SK-N-SH treated with all-trans-retinoic acid at 6 μM for 48 hours (cell line): ENCODE results near the gene TAAR5.

Experiments used
- ARNTL ChIP-seq: fragments of 450-650 bp; formaldehyde crosslinking; IDR thresholded peaks from 2 replicates; pipeline ENCODE4 v1.5.0; 2020; ENCODE audit warnings: low read depth, mild to moderate bottlenecking, moderate library complexity, borderline replicate concordance
- ESRRG ChIP-seq: fragments of 250-450 bp; sonication (Bioruptor Pico); IDR thresholded peaks from 2 replicates; pipeline ENCODE4 v1.6.1; 2021; ENCODE audit warnings: mild to moderate bottlenecking
- GLIS3 ChIP-seq: fragments of 250-450 bp; sonication (Bioruptor Pico); IDR thresholded peaks from 2 replicates; pipeline ENCODE4 v1.5.0; 2020; ENCODE audit warnings: mild to moderate bottlenecking, moderate library complexity
- ISL1 ChIP-seq: fragments of 250-450 bp; sonication (Bioruptor Pico); IDR thresholded peaks from 2 replicates; pipeline ENCODE4 v2.1.2; 2022; ENCODE audit warnings: mild to moderate bottlenecking, moderate library complexity
- PATZ1 ChIP-seq: fragments of 250-450 bp; sonication (Bioruptor Pico); IDR thresholded peaks from 2 replicates; pipeline ENCODE4 v1.8.0; 2020; ENCODE audit warnings: mild to moderate bottlenecking, moderate library complexity, borderline replicate concordance
- RARB ChIP-seq: fragments of 250-450 bp; sonication (Bioruptor Pico); IDR thresholded peaks from 2 replicates; pipeline ENCODE4 v1.8.0; 2021; ENCODE audit warnings: mild to moderate bottlenecking, moderate library complexity
- TCF4 ChIP-seq: fragments of 250-450 bp; sonication (Bioruptor Pico); IDR thresholded peaks from 2 replicates; pipeline ENCODE4 v1.8.0; 2021; ENCODE audit warnings: mild to moderate bottlenecking, moderate library complexity, borderline replicate concordance
- ZFP3 ChIP-seq: fragments of 250-450 bp; sonication (Bioruptor Pico); IDR thresholded peaks from 2 replicates; pipeline ENCODE4 v1.5.0; 2020; ENCODE audit warnings: mild to moderate bottlenecking, moderate library complexity
- ZFP30 ChIP-seq: fragments of 450-650 bp; formaldehyde crosslinking; IDR thresholded peaks from 2 replicates; pipeline ENCODE4 v1.5.0; 2022; ENCODE audit warnings: mild to moderate bottlenecking, moderate library complexity
- ZNF565 ChIP-seq: fragments of 450-650 bp; formaldehyde crosslinking; conservative IDR thresholded peaks from 2 replicates; pipeline ENCODE4 v1.5.0; 2020; ENCODE audit warnings: low read depth, mild to moderate bottlenecking, moderate library complexity
- ZNF70 ChIP-seq: fragments of 450-650 bp; formaldehyde crosslinking; IDR thresholded peaks from 2 replicates; pipeline ENCODE4 v1.5.0; 2020; ENCODE audit warnings: mild to moderate bottlenecking, moderate library complexity
- TF ChIP-seq, protein P1 (sequence below): fragments of 250-450 bp; sonication (Bioruptor Pico); IDR thresholded peaks from 2 replicates; pipeline ENCODE4 v1.5.1; 2020; ENCODE audit warnings: low read depth, mild to moderate bottlenecking, moderate library complexity

DNA sequence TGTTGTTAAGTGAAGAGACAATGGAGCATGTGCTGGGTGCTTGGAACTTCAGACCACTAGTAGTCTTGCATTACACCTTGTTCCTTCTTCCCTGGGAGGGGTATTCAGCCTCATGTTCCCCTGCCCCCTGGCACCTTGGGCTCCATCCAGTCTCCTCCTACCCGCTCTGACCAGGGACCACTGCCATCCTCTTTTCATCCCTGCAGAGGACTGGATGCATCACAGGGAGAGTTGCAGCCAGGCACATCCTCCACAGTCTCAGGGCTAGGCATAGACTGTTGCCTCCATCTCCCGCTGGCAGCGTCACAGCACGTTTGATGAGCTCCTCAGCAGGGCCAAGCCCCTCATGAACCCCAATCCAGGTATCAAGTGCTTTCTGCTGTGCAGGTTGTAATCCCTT lies 38.3 kb downstream of the TAAR5 start:
- TF ChIP-seq ZFP30 (CRISPR knock-in tag) (no peak), TCF4 (CRISPR knock-in tag) (no peak), RARB (CRISPR knock-in tag) (no peak), ESRRG (no peak), GLIS3 (no peak), ZFP3 (CRISPR knock-in tag) (no peak), ZNF70 (CRISPR knock-in tag) (no peak), ISL1 (no peak), ZNF565 (no peak), PATZ1 (no peak), ARNTL (no peak)
- TF ChIP-seq, protein P1, sequence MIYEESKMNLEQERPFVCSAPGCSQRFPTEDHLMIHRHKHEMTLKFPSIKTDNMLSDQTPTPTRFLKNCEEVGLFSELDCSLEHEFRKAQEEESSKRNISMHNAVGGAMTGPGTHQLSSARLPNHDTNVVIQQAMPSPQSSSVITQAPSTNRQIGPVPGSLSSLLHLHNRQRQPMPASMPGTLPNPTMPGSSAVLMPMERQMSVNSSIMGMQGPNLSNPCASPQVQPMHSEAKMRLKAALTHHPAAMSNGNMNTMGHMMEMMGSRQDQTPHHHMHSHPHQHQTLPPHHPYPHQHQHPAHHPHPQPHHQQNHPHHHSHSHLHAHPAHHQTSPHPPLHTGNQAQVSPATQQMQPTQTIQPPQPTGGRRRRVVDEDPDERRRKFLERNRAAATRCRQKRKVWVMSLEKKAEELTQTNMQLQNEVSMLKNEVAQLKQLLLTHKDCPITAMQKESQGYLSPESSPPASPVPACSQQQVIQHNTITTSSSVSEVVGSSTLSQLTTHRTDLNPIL (CRISPR knock-in tag): no peak
